DOHH2 (cell line): Measurements from ENCODE around the gene PHF2.

Source experiments
- H3F3A ChIP-seq: fragments of 200-600 bp; sonication (generic), shearing (Covaris generic); 2 replicates; pipeline ENCODE4 v1.6.0; 2016; ENCODE audit warnings: antibody characterized with exemption, mild to moderate bottlenecking; ENCODE audit not compliant: control insufficient read depth, insufficient read depth
- H3K27ac ChIP-seq: fragments of 200-600 bp; sonication (generic); 2 replicates; pipeline ENCODE4 v1.5.1; 2014; ENCODE audit warnings: low read depth, mild to moderate bottlenecking, low read length, moderate library complexity
- H3K27me3 ChIP-seq: fragments of 200-600 bp; sonication (generic); 2 replicates; pipeline ENCODE4 v1.6.1; 2014; ENCODE audit warnings: mild to moderate bottlenecking, low read length, mixed read lengths; ENCODE audit not compliant: control insufficient read depth
- H3K36me3 ChIP-seq: fragments of 200-600 bp; sonication (generic); 2 replicates; pipeline ENCODE4 v1.6.1; 2014; ENCODE audit warnings: mild to moderate bottlenecking, low read length, moderate library complexity, mixed read lengths; ENCODE audit not compliant: control insufficient read depth
- H3K4me1 ChIP-seq: fragments of 200-600 bp; sonication (generic); 2 replicates; pipeline ENCODE4 v1.6.1; 2014; ENCODE audit warnings: mild to moderate bottlenecking, low read length, mixed read lengths; ENCODE audit not compliant: control insufficient read depth
- H3K4me2 ChIP-seq: fragments of 200-600 bp; sonication (generic); 2 replicates; pipeline ENCODE4 v1.6.0; 2014; ENCODE audit warnings: mild to moderate bottlenecking, low read length, moderate library complexity
- H3K4me3 ChIP-seq: fragments of 200-600 bp; sonication (generic); 2 replicates; pipeline ENCODE4 v1.5.1; 2014; ENCODE audit warnings: mild to moderate bottlenecking, low read length, mixed read lengths
- H3K79me2 ChIP-seq: fragments of 200-600 bp; sonication (generic); 2 replicates; pipeline ENCODE4 v1.6.1; 2014; ENCODE audit warnings: mild to moderate bottlenecking, low read length, mixed read lengths; ENCODE audit not compliant: control insufficient read depth
- H3K9me2 ChIP-seq: fragments of 200-600 bp; sonication (generic); replicated peaks from 2 replicates; pipeline ENCODE4 v1.6.1; 2014; ENCODE audit warnings: mild to moderate bottlenecking, low read length, mixed read lengths; ENCODE audit not compliant: control insufficient read depth
- H3K9me3 ChIP-seq: fragments of 200-600 bp; sonication (generic); 2 replicates; pipeline ENCODE4 v1.6.1; 2014; ENCODE audit warnings: antibody characterized with exemption, low read length, mixed read lengths; ENCODE audit not compliant: control insufficient read depth, insufficient read depth
- H4K20me1 ChIP-seq: fragments of 200-600 bp; sonication (generic); 2 replicates; pipeline ENCODE4 v1.6.0; 2014; ENCODE audit warnings: low read depth, mild to moderate bottlenecking, antibody characterized with exemption, low read length, moderate library complexity; ENCODE audit not compliant: control insufficient read depth, insufficient read depth
- CTCF ChIP-seq: fragments of 200-600 bp; sonication (generic); IDR thresholded peaks from one replicate; pipeline ENCODE4 v1.5.1; 2014; ENCODE audit warnings: antibody characterized with exemption, mild to moderate bottlenecking, low read depth, low read length; ENCODE audit not compliant: poor library complexity, severe bottlenecking
- EZH2phosphoT487 ChIP-seq: fragments of 200-600 bp; sonication (generic); IDR thresholded peaks from 2 replicates; pipeline ENCODE4 v1.6.1; 2017; ENCODE audit warnings: borderline replicate concordance, mild to moderate bottlenecking, antibody characterized with exemption, low read length, moderate library complexity, mixed read lengths

Gene PHF2

GRCh38 chr9:93675336-93676150, 99.2 kb downstream of the PHF2 start:
- Histone ChIP-seq H3K9me2 (no peaks in the 10 kb centered on the region), H3K4me2 (no peak overlapping the region), H3K9me3 (peaks cover 6% of the 10 kb centered on the region; the same call in 1 of the 2 replicates), H3K27me3 (no peaks in the 10 kb centered on the region), H3K36me3 (no peaks in the 10 kb centered on the region), H4K20me1 (no peaks in the 10 kb centered on the region), H3F3A (0 out of 2 replicates have a peak, but pooled peaks cover 3% of the 10 kb centered on the region), H3K4me1 (no peaks in the 10 kb centered on the region), H3K4me3 (no peak overlapping the region), H3K27ac (no peak overlapping the region), H3K79me2 (no peaks in the 10 kb centered on the region)
- no peak for TF ChIP-seq CTCF
- TF ChIP-seq EZH2phosphoT487 = no peak

GRCh38 chr9:93676310-93677047, 100.1 kb downstream of the PHF2 start:
- H3K4me1 ChIP-seq = no peaks in the 10 kb centered on the region
- H4K20me1 ChIP-seq = no peaks in the 10 kb centered on the region
- no peaks in the 10 kb centered on the region for H3K36me3 ChIP-seq
- no peak overlapping the region for H3K4me3 ChIP-seq
- H3K79me2 ChIP-seq = no peaks in the 10 kb centered on the region
- H3K9me2 ChIP-seq = no peaks in the 10 kb centered on the region
- TF ChIP-seq EZH2phosphoT487 = no peak
- no peak for TF ChIP-seq CTCF
- no peaks in the 10 kb centered on the region for H3K9me3 ChIP-seq
- no peaks in the 10 kb centered on the region for H3K27me3 ChIP-seq
- no peak overlapping the region for H3K27ac ChIP-seq
- 0 out of 2 replicates have a peak, but pooled peaks cover 3% of the 10 kb centered on the region for H3F3A ChIP-seq
- H3K4me2 ChIP-seq = no peak overlapping the region

- Histone ChIP-seq H4K20me1 (no peaks in the 10 kb centered on the region), H3K36me3 (no peaks in the 10 kb centered on the region), H3K79me2 (no peaks in the 10 kb centered on the region), H3F3A (0 out of 2 replicates have a peak, but pooled peaks cover 3% of the 10 kb centered on the region), H3K27me3 (no peaks in the 10 kb centered on the region), H3K4me2 (no peak overlapping the region), H3K4me1 (no peaks in the 10 kb centered on the region), H3K4me3 (no peak overlapping the region), H3K27ac (no peak overlapping the region), H3K9me3 (no peaks in the 10 kb centered on the region), H3K9me2 (no peaks in the 10 kb centered on the region)
- TF ChIP-seq CTCF = no peak
- TF ChIP-seq EZH2phosphoT487 = no peak
Measured at GRCh38 chr9:93677048-93677571, 100.7 kb downstream of the PHF2 start.
